Nephron progenitor cell (in vitro differentiated cells): ENCODE results near the gene HSPA8.
A peak's percentile ranks its signal among the peaks of the same experiment; 100 is the strongest.

Source experiments
- DNase-seq: peaks from one replicate; pipeline ENCODE4 v3.0.0; 2021
- H3K27ac Mint-ChIP-seq: 2 replicates; pipeline ENCODE4 v1.8.0; 2021; ENCODE audit warnings: mild to moderate bottlenecking, moderate library complexity, mixed read lengths
- H3K27me3 Mint-ChIP-seq: 2 replicates; pipeline ENCODE4 v1.8.0; 2021; ENCODE audit warnings: mild to moderate bottlenecking, low read depth, mixed read lengths; ENCODE audit not compliant: poor library complexity
- H3K36me3 Mint-ChIP-seq: 2 replicates; pipeline ENCODE4 v1.8.0; 2021; ENCODE audit warnings: low read depth, mixed read lengths
- H3K4me1 Mint-ChIP-seq: 2 replicates; pipeline ENCODE4 v1.8.0; 2021; ENCODE audit warnings: mixed read lengths
- H3K4me3 Mint-ChIP-seq: 2 replicates; pipeline ENCODE4 v1.8.0; 2021; ENCODE audit warnings: mild to moderate bottlenecking, moderate library complexity, mixed read lengths
- H3K9me3 Mint-ChIP-seq: 2 replicates; pipeline ENCODE4 v1.8.0; 2021; ENCODE audit warnings: mild to moderate bottlenecking, moderate library complexity, mixed read lengths
- TF ChIP-seq, protein P1 (sequence below): fragments of 200-600 bp; sonication (generic); IDR thresholded peaks from 2 replicates; pipeline ENCODE4 v1.5.0; 2021; ENCODE audit warnings: antibody characterized with exemption

Gene HSPA8

DNA sequence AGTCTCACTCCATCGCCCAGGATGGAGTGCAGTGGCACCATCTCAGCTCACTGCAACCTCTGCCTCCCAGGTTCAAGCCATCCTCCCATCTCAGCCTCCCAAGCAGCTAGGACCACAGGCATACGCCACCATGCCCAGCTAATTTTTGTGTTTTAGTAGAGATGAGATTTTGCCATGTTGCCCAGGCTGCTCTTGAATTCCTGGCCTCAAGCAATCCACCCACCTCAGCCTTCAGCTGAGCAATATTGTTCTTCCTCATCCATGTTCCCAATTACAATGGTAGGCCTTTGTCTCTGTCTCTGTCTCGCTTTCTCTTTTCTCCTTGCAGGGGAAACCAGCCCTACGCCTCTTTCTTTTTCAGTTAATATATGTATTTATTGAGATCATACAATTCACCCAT lies 10.3 kb downstream of the HSPA8 start:
- TF ChIP-seq, protein P1, sequence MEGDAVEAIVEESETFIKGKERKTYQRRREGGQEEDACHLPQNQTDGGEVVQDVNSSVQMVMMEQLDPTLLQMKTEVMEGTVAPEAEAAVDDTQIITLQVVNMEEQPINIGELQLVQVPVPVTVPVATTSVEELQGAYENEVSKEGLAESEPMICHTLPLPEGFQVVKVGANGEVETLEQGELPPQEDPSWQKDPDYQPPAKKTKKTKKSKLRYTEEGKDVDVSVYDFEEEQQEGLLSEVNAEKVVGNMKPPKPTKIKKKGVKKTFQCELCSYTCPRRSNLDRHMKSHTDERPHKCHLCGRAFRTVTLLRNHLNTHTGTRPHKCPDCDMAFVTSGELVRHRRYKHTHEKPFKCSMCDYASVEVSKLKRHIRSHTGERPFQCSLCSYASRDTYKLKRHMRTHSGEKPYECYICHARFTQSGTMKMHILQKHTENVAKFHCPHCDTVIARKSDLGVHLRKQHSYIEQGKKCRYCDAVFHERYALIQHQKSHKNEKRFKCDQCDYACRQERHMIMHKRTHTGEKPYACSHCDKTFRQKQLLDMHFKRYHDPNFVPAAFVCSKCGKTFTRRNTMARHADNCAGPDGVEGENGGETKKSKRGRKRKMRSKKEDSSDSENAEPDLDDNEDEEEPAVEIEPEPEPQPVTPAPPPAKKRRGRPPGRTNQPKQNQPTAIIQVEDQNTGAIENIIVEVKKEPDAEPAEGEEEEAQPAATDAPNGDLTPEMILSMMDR = no peak
- peaks cover 7% of the 10 kb centered on the region for H3K4me1 Mint-ChIP-seq
- peaks cover 10% of the 10 kb centered on the region for H3K27me3 Mint-ChIP-seq
- no peak overlapping the region for H3K27ac Mint-ChIP-seq
- no peaks in the 10 kb centered on the region for H3K36me3 Mint-ChIP-seq
- H3K9me3 Mint-ChIP-seq = no peaks in the 10 kb centered on the region
- no peak overlapping the region for H3K4me3 Mint-ChIP-seq
- DNase-seq = no peak

- TF ChIP-seq, protein P1 = no peak
- Mint-ChIP-seq H3K4me3 (no peak overlapping the region), H3K9me3 (no peaks in the 10 kb centered on the region), H3K27ac (no peak overlapping the region), H3K4me1 (peaks cover 11% of the 10 kb centered on the region), H3K27me3 (peaks cover 10% of the 10 kb centered on the region), H3K36me3 (no peaks in the 10 kb centered on the region)
- no peak for DNase-seq
Measured at GRCh38 chr11:123051146-123051545, 10.8 kb downstream of the HSPA8 start.

- Mint-ChIP-seq H3K4me1 (peaks cover 11% of the 10 kb centered on the region), H3K9me3 (no peaks in the 10 kb centered on the region), H3K27ac (no peak overlapping the region), H3K4me3 (no peak overlapping the region), H3K36me3 (no peaks in the 10 kb centered on the region), H3K27me3 (peaks cover 10% of the 10 kb centered on the region)
- TF ChIP-seq, protein P1 = no peak
- no peak for DNase-seq
Measured at GRCh38 chr11:123047947-123048293, 14.0 kb downstream of the HSPA8 start.

DNA sequence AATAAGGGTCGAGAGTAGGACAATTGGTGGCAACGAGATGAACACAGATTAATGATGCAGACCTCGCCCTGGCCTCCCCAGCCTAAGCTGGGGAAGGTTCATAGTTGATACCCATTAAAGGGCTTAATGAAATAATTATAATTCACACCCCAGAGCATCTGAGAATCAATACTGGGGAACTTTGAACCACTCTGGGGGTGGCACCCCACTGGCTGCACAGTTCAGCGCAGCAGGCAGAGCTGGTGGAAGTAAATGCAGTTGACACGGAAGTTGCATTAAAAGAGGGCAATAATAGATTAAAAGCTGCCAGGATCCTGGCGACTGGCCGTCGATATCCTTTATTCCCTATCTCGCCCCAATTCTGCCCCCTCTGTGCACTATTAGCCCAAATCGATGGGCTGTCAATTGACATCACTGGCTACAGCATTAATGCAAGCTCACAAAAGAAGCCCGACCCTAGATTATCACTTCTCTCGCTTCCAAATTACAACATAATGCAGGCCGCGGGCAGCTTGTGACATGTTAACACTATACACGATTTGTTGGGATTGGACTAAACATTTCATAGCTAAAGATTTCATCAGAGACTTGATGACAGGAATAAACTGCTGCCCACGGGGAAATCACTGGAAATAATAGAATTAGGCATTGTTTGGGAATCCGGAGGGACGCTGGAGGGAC lies 14.5 kb downstream of the HSPA8 start:
- no peaks in the 10 kb centered on the region for H3K36me3 Mint-ChIP-seq
- H3K27ac Mint-ChIP-seq = no peak overlapping the region
- H3K4me3 Mint-ChIP-seq = no peak overlapping the region
- TF ChIP-seq, protein P1 = no peak
- DNase-seq = no peak
- H3K9me3 Mint-ChIP-seq = no peaks in the 10 kb centered on the region
- peaks cover 11% of the 10 kb centered on the region for H3K4me1 Mint-ChIP-seq
- H3K27me3 Mint-ChIP-seq = peaks cover 10% of the 10 kb centered on the region

DNA sequence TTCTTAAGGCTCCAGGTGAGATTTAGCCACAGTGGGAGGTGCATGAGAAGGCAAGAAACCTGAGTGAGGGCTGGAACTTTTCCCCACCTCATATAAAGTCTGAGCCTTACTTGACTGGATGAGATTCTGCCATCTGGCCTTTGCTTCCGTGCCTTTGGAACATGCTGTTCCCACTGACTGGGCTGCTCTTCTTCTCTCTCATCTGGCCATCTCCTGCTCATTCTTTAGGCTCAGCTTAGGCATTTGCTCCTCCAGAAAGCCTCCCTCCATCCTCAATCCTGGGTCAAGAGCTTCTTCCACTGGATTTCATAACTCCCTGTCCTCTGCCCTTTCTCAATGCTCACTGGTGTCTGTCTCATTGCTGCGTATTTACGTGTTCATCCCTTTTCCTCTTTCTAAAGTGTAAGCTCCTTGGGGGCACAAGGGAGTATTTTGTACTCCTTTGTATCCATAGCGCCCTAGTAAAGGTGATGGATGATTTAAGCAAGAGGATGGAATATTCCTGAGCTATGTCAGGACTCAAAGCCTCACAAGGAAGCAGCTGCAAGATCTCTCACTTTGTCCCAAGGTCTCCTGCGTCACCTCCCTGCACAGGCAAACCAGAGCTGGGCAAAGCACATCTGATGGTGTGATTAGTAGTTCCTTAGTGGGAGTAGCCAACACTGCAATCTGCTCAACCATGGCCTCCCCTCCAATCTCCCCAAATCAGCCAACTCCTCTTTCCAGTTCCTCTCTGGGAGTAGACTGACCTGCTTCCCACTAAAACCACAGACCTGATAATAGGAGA lies 15.3 kb downstream of the HSPA8 start:
- TF ChIP-seq, protein P1 = no peak
- Mint-ChIP-seq H3K36me3 (no peaks in the 10 kb centered on the region), H3K27ac (peak overlapping the region; percentile 23), H3K27me3 (peaks cover 15% of the 10 kb centered on the region), H3K4me3 (no peak overlapping the region), H3K9me3 (no peaks in the 10 kb centered on the region), H3K4me1 (peaks cover 11% of the 10 kb centered on the region)
- no peak for DNase-seq
